RWPE2 (cell line): ENCODE data around the gene KCNK7.

Experiments
- ATAC-seq: fragments of 200-7000 bp; cut with Tn5 transposase; 3 replicates; pipeline ENCODE4 v1.9.1; 2021; ENCODE audit warnings: low read depth
- DNase-seq: peaks from one replicate; pipeline ENCODE4 v3.0.0-alpha.2; 2020; ENCODE audit warnings: low spot score
- H3K27ac ChIP-seq: fragments of 450-650 bp; 2 replicates; pipeline ENCODE4 v1.5.1; 2017; ENCODE audit warnings: mild to moderate bottlenecking; ENCODE audit not compliant: poor library complexity, severe bottlenecking
- H3K27me3 ChIP-seq: fragments of 250-450 bp; sonication (Bioruptor Pico); 2 replicates; pipeline ENCODE4 v1.5.1; 2021; ENCODE audit warnings: mild to moderate bottlenecking, moderate library complexity; ENCODE audit not compliant: insufficient read depth, poor library complexity, severe bottlenecking
- H3K36me3 ChIP-seq: fragments of 250-450 bp; sonication (Bioruptor Pico); 2 replicates; pipeline ENCODE4 v1.5.1; 2020; ENCODE audit warnings: low read depth, mild to moderate bottlenecking, moderate library complexity
- H3K4me1 ChIP-seq: fragments of 250-450 bp; sonication (Bioruptor Pico); 2 replicates; pipeline ENCODE4 v1.5.1; 2021; ENCODE audit warnings: mild to moderate bottlenecking, moderate library complexity; ENCODE audit not compliant: insufficient read depth, poor library complexity, severe bottlenecking
- H3K4me3 ChIP-seq: fragments of 250-450 bp; sonication (Bioruptor Pico); 2 replicates; pipeline ENCODE4 v1.5.1; 2021; ENCODE audit warnings: mild to moderate bottlenecking, moderate library complexity; ENCODE audit not compliant: severe bottlenecking
- H3K9me3 ChIP-seq: fragments of 250-450 bp; sonication (Bioruptor Pico); 2 replicates; pipeline ENCODE4 v1.5.1; 2021; ENCODE audit warnings: mild to moderate bottlenecking, moderate library complexity; ENCODE audit not compliant: severe bottlenecking
- TF ChIP-seq, protein P1 (sequence below): fragments of 450-650 bp; IDR thresholded peaks from one replicate; pipeline ENCODE4 v1.5.1; 2017; ENCODE audit warnings: mild to moderate bottlenecking, moderate library complexity; ENCODE audit not compliant: poor library complexity, severe bottlenecking

The KCNK7 gene

DNA sequence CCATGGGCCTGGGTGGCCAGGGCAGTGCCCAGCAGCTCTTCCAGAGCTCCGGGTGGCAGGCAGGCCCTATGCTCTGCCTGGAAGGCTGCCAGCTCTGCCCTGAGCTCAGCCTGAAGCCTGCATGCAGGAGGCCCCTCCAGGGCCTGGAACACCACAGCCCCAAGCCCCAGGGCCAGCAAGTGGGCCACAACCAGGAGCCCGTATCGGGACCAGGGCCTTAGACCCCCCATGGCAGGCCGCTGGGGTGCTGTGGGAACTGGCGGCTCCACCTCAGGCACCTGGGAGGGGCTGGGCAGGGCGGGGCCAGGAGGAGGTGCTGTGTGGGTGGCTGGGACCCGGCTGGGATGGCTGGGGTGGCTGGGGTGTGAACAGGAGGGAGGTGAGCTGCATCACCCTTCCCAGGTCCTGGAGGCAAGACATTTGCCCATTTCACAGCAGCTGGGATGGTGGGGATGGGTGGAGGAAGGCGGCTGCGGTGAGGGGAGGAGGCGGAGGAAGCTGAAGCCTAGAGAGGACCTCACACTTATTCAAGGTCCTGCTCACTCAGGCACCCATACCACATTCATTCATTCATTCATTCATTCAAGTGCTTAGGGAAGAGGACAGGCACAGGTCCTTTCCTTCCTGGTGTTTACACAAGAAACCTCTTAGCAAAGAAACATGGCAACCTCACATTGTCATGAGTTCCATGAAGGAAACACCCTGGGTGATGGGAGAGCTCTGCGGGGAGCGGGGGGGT is at the start of gene KCNK7:
Gene KCNK7, minus strand, starts transcription at position 258 of the 739 bp plus-strand sequence. Its CDS starts 28 bp downstream, at position 230.
- DNase-seq (no peak), ATAC-seq (peak; percentile 6; the same call in 1 of the 3 replicates)
- Histone ChIP-seq H3K27me3 (no peaks in the 10 kb centered on the region), H3K36me3 (peaks cover 18% of the 10 kb centered on the region), H3K4me3 (no peak within 1 kb of the TSS), H3K4me1 (peaks cover 9% of the 10 kb centered on the region), H3K27ac (no peak within 1 kb of the TSS), H3K9me3 (no peaks in the 10 kb centered on the region)
- TF ChIP-seq, protein P1, sequence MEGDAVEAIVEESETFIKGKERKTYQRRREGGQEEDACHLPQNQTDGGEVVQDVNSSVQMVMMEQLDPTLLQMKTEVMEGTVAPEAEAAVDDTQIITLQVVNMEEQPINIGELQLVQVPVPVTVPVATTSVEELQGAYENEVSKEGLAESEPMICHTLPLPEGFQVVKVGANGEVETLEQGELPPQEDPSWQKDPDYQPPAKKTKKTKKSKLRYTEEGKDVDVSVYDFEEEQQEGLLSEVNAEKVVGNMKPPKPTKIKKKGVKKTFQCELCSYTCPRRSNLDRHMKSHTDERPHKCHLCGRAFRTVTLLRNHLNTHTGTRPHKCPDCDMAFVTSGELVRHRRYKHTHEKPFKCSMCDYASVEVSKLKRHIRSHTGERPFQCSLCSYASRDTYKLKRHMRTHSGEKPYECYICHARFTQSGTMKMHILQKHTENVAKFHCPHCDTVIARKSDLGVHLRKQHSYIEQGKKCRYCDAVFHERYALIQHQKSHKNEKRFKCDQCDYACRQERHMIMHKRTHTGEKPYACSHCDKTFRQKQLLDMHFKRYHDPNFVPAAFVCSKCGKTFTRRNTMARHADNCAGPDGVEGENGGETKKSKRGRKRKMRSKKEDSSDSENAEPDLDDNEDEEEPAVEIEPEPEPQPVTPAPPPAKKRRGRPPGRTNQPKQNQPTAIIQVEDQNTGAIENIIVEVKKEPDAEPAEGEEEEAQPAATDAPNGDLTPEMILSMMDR, result no peak

- Histone ChIP-seq H3K4me1 (no peaks in the 10 kb centered on the region), H3K36me3 (no peaks in the 10 kb centered on the region), H3K9me3 (no peaks in the 10 kb centered on the region), H3K27ac (no peak overlapping the region), H3K27me3 (no peaks in the 10 kb centered on the region), H3K4me3 (no peak overlapping the region)
- TF ChIP-seq, protein P1, result no peak
- no peak for ATAC-seq
- peak; percentile 72 for DNase-seq
These were observed 49.2 kb upstream of the KCNK7 start for GRCh38 chr11:65644837-65645236.

DNA sequence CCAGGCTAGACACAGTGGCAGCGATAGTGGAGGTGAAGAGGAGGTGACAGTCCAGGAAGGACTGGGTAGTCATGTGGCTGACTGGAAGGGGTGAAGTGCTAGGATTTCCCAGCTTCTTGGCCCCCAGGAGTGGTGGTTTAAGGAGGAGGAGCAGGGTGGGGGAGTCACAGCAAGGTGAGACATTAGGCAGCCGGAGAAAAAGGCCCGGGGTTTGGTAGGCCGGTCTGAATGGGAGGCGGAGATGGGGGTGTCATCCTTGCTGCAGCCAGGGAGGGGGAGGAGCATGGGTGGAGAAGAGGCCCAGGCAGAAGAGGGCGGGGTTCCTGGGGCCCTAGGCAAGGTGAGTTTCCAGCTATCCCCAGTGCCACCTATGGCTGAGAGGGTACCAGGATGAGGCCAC is 48.4 kb upstream of the KCNK7 start:
- TF ChIP-seq, protein P1, result no peak
- Histone ChIP-seq H3K9me3 (no peaks in the 10 kb centered on the region), H3K36me3 (no peaks in the 10 kb centered on the region), H3K4me3 (no peak overlapping the region), H3K4me1 (no peaks in the 10 kb centered on the region), H3K27me3 (no peaks in the 10 kb centered on the region), H3K27ac (peak overlapping the region; percentile 6)
- ATAC-seq, result peak; percentile 48
- DNase-seq, result peak; percentile 73

GRCh38 chr11:65642014-65642671 is 46.5 kb upstream of the KCNK7 start:
- TF ChIP-seq, protein P1, result no peak
- H3K36me3 ChIP-seq, result no peaks in the 10 kb centered on the region
- no peak for DNase-seq
- no peak overlapping the region for H3K4me3 ChIP-seq
- no peaks in the 10 kb centered on the region for H3K27me3 ChIP-seq
- H3K27ac ChIP-seq, result no peak overlapping the region
- H3K4me1 ChIP-seq, result no peaks in the 10 kb centered on the region
- ATAC-seq, result no peak
- H3K9me3 ChIP-seq, result no peaks in the 10 kb centered on the region
